Stimulated activated CD4-positive, alpha-beta T cell treated with anti-CD3 and anti-CD28 coated beads, Interleukin-12 subunit alpha, Interleukin-12 subunit beta, amount 100 ng/mL, for 48 hours (primary cell): ENCODE results near the gene CLEC16A.

Experiments
- DNase-seq, 3 donors: peaks; one replicate each; pipeline ENCODE4 v3.0.0-alpha.2; 2020; ENCODE audit warnings: low read depth in 2 of 3, low spot score in 1 of 3

Gene CLEC16A, protein sequence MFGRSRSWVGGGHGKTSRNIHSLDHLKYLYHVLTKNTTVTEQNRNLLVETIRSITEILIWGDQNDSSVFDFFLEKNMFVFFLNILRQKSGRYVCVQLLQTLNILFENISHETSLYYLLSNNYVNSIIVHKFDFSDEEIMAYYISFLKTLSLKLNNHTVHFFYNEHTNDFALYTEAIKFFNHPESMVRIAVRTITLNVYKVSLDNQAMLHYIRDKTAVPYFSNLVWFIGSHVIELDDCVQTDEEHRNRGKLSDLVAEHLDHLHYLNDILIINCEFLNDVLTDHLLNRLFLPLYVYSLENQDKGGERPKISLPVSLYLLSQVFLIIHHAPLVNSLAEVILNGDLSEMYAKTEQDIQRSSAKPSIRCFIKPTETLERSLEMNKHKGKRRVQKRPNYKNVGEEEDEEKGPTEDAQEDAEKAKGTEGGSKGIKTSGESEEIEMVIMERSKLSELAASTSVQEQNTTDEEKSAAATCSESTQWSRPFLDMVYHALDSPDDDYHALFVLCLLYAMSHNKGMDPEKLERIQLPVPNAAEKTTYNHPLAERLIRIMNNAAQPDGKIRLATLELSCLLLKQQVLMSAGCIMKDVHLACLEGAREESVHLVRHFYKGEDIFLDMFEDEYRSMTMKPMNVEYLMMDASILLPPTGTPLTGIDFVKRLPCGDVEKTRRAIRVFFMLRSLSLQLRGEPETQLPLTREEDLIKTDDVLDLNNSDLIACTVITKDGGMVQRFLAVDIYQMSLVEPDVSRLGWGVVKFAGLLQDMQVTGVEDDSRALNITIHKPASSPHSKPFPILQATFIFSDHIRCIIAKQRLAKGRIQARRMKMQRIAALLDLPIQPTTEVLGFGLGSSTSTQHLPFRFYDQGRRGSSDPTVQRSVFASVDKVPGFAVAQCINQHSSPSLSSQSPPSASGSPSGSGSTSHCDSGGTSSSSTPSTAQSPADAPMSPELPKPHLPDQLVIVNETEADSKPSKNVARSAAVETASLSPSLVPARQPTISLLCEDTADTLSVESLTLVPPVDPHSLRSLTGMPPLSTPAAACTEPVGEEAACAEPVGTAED

DNA sequence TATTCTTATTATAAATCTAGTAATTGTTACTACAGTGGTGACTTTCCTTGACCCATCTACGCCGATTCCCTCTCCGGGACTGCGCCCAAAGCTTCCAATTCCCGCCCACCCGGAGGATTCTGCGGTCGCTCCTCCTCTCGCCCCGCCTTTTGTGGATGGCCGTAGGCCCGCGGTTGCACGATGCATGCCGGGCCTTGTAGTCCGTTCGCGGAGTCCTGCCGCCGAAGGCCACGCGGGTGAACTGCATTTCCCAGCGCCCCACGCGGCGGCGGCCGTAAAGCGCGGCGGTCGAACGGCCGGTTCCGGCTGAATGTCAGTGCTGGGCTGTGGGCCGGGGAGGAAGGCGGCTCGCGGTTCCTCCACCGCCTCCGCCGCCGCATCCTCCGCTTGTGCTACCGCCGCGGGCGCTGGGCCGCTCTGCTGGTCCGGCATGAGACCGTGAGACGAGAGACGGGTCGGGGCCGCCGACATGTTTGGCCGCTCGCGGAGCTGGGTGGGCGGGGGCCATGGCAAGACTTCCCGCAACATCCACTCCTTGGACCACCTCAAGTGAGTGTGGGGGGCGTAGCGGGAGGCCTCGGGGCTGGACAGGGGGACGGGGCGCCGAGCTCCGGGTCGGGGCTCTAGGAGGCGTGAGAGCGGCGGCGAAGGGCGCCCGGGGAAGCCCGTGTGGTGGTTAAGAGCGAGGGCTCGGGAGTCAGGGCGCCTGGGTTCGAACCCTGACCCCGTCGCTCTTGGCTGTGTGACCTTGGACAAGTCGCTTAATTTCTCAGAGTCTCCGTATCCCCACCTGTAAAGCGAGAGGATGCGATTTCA is at the start of gene CLEC16A:
CLEC16A (plus strand) TSS at position 316 of the 816 bp plus-strand sequence; CDS start at position 470, 154 bp downstream.
- DNase-seq = peak; percentile 91 to 95 (median 94)

DNA sequence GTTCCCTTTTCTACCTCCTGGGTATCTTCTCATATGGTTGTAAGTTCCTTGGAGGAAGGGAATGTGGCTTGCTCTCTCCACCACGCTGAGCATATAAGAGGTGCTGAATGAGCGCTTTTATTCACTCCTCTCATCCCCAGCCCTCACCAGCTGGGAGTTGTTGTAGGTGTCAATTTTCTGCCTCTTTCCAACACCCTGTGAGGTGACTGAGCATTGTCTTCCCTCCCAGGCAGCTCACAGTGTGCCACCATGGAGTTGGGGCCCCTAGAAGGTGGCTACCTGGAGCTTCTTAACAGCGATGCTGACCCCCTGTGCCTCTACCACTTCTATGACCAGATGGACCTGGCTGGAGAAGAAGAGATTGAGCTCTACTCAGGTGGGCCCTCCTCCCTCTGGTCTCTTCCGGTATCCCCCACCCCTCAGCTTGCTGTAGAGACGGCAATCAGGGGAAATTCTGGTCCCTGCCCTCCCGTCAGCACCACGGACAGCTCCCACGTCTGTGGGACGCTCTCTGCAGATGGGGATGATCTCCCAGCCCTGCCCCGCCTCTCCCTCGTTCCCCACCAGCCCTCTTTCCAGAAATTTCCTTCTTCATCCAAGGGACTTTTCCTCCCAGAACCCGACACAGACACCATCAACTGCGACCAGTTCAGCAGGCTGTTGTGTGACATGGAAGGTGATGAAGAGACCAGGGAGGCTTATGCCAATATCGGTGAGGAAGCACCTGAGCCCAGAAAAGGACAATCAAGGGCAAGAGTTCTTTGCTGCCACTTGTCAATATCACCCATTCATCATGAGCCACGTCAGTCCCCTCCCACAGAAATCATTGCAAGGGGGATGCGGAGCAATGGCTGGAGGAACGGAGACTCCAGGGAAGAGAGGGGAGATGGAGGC is 49.1 kb upstream of the CLEC16A start:
- DNase-seq = peak in 1 of 3 donors; percentile 22

DNA sequence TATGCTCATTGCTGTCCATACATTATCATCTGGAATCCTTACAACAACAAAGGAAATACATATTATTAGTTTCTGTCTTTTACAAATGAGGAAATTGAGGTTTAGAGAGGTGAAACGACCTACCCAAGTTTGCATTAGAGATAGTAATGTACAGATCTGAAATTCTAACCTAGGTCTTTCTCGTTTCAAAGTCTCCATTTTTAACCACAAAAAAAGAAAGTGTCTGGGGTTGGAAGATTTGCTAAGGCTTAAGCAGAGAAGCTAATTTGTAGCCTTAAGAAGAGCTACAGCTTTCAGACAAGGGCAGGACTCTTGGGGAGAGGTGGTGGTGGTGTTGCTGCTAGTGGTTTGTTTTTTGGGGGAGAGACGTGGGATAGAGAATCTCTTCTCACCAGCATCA is 48.2 kb upstream of the CLEC16A start:
- DNase-seq = no peak

DNA sequence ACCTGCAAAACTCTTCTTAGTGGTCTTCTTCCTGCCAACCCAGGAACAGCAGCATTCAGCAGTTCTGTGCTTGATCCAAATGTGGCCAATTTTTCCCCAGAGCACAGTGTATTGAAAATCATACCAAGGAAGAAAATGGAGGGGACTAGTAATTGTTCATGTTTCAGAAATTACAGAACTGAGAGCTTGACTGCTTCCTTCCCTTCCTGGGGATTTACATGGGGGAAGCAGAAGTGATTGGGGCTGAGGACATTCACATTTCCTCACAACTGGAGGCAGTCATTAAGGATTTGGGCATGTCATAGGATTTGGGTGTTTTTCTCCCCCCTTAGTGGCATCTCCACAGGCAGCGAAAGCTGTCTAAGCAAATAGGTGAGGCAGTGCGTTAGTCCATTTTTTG is 47.6 kb upstream of the CLEC16A start:
- DNase-seq = no peak

DNA sequence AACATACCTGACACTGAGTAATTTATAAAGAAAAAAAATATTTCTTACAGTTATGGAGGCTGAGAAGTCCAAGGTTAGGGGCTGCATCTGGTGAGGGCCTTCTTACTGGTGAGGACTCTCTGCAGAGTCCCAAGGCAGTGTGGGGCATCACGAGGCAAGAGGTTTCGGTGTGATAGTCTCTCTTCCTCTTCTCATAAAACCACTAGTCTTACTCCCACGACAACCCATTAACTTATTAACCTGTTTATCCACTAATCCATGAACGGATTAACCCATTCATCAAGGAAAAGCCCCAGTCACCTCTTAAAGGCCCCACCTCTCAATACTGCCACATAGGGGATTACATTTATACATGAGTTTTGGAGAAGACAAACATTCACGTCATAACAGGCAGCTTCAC is 47.2 kb upstream of the CLEC16A start:
- no peak for DNase-seq

DNA sequence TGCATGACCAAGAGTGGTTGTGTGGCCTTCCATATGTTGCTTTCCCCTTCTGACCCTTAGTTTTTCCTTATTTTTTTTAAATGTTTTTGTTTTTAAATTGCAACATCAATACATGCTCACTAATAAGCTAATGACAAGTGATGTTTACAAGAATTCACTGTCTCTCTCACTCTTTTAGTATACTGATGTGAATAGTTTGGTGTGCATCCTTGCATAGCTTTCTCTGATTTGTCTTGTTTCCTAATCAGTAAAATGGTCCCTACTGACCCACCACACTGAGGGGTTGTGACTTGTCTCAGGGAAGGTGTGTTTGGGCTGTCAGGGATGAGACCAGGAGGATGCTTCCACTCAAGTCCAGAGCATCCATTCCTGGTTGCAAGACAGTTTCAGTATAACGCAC is 41.4 kb upstream of the CLEC16A start:
- DNase-seq = no peak

DNA sequence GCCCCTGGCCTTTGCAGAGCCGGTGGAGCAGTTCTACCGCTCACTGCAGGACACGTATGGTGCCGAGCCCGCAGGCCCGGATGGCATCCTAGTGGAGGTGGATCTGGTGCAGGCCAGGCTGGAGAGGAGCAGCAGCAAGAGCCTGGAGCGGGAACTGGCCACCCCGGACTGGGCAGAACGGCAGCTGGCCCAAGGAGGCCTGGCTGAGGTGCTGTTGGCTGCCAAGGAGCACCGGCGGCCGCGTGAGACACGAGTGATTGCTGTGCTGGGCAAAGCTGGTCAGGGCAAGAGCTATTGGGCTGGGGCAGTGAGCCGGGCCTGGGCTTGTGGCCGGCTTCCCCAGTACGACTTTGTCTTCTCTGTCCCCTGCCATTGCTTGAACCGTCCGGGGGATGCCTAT is 37.9 kb upstream of the CLEC16A start:
- no peak for DNase-seq

DNA sequence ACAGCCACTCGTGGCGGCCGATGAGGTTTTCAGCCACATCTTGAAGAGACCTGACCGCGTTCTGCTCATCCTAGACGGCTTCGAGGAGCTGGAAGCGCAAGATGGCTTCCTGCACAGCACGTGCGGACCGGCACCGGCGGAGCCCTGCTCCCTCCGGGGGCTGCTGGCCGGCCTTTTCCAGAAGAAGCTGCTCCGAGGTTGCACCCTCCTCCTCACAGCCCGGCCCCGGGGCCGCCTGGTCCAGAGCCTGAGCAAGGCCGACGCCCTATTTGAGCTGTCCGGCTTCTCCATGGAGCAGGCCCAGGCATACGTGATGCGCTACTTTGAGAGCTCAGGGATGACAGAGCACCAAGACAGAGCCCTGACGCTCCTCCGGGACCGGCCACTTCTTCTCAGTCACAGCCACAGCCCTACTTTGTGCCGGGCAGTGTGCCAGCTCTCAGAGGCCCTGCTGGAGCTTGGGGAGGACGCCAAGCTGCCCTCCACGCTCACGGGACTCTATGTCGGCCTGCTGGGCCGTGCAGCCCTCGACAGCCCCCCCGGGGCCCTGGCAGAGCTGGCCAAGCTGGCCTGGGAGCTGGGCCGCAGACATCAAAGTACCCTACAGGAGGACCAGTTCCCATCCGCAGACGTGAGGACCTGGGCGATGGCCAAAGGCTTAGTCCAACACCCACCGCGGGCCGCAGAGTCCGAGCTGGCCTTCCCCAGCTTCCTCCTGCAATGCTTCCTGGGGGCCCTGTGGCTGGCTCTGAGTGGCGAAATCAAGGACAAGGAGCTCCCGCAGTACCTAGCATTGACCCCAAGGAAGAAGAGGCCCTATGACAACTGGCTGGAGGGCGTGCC is 37.2 kb upstream of the CLEC16A start:
- no peak for DNase-seq

DNA sequence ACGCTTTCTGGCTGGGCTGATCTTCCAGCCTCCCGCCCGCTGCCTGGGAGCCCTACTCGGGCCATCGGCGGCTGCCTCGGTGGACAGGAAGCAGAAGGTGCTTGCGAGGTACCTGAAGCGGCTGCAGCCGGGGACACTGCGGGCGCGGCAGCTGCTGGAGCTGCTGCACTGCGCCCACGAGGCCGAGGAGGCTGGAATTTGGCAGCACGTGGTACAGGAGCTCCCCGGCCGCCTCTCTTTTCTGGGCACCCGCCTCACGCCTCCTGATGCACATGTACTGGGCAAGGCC is 36.7 kb upstream of the CLEC16A start:
- no peak for DNase-seq

DNA sequence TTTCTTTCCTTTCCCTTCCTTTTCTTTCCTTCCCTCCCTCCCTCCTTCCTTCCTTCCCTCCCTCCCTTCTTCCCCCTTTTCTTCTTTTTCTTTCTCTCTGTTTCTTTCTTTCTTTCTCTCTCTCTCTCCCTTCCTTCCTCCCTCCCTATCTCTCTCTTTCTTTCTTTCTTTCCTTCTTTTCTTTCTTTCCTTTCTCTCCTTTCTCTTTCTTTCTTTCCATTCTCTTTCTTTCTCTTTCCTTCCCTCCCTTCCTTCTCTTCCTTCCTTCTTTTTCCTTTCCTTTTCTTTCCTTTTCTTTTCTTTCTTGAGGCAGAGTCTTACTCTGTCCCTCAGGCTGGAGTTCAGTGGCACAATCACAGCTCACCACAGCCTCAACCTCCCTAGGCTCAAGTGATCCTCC is 33.1 kb upstream of the CLEC16A start:
- DNase-seq = no peak

DNA sequence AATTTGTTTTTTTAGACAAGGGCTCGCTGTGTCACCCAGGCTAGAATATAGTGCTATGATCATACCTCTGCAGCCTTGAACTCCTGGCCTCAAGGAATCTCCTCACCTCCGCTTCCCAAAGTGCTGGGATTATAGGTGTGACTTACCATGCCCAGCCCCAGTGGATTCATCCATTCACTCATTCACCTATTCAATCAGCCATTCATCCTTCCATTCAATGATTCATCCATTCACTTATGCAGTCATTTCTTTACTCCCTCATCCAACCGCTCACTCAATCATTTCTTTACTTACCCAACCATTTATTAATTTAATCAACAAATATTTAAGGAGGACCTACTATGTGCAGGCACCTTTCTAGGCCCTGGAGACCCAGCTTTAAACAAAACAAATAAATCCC is 27.8 kb upstream of the CLEC16A start:
- no peak for DNase-seq

DNA sequence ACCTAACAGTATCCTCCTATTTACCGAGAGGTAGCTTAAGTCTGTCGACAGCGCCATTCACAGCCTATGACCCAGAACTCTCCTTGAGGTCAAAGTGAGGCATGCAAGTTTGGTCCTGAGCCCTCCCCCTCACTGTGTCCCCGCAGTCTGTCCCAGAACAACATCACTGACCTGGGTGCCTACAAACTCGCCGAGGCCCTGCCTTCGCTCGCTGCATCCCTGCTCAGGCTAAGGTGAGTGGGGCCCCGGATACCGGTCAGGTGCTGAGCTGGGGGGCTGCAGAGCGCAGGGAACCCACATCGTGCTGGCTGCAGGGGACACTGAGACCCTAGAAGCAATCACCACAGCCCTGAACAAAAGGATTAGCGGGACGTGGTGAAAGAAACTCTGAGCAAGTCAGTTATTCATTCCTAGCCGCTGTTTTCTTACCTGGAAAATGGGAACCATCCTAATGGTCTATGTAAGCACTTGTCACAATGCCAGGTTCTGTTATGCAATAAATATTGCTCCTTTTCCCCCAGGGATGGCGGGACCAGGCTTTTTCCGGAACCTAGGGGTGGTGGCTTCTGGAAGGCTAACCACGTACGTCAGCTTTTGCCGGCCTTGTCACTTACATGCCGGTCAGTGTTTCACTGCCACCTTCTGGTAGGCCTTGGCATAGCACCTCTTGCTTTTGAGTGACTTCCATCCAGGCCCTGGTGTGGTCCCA is 25.9 kb upstream of the CLEC16A start:
- DNase-seq = peak; percentile 76 to 93 (median 82)

DNA sequence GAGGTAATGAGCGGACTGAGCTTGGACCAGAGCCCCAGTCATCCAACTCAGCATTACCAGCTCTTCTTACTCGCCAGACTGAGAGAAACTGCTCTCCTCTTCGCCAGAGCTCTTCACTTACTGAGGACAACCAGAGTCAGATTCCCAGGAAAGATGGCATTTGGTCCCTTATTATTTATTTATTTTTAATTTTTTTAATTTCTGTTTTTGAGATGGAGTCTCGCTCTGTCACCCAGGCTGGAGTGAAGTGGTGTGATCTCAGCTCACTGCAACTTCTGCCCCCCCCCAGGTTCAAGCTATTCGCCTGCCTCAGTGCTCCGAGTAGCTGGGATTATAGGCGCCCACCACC is 25.4 kb upstream of the CLEC16A start:
- no peak for DNase-seq

DNA sequence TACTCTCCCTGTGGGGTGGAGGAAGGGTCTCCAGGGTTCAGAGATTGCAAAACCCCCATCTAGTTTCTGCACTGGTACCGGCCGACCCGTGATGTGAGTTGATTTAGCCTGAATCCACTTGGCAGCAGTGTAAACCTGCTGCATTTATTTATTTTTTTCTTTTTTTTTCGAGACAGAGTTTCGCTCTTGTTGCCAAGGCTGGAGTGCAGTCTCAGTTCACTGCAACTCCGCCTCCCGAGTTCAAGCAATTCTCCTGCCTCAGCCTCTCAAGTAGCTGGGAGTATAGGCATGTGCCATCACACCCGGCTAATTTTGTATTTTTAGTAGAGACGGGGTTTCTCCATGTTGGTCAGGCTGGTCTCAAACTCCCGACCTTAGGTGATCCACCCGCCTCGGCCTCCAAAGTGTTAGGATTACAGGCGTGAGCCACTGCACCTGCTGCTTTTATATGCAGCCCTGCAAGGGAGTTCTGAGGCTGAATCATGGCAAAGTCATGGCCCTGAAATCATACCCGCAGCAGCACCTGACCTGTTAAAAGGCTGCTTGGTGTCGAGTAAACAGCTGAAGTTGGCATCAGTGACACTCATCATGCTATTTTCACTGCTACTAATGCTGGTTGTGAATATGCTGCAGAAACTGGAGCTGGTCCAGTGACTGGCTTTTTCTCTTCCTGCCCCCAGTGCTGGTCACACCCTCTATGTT is 23.5 kb upstream of the CLEC16A start:
- DNase-seq = no peak

DNA sequence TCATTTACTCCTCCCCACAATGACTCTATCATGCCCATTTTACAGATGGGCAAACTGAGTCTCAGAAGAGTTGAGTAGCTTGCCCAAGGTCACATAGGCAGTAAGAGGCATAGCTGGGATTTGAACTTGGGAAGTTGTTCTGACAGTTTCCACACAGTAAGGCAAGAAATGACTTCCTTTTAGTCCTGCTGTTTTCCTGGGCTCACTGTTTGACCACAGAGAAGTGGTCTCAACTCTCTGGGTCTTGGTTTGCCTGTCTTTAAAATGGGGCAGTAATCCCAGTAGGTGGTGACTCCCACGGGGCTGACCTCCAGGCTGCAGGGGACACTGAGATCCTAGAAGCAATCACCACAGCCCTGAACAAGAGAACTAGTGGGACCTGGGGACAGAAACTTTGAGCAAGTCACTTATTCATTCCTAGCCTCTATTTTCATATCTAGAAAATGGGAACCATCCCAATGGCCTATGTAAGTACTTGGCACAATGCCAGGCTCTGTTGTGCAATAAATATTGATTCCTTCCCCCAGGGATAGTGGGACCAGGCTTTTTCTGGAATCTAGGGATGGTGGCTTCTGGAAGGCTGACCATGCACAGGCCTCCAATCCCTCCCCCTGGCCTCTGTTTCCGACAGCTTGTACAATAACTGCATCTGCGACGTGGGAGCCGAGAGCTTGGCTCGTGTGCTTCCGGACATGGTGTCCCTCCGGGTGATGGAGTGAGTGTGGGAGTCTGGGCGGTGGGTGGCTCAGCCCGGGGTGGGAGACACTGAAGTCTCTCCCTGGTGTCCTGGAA is 22.6 kb upstream of the CLEC16A start:
- no peak for DNase-seq

DNA sequence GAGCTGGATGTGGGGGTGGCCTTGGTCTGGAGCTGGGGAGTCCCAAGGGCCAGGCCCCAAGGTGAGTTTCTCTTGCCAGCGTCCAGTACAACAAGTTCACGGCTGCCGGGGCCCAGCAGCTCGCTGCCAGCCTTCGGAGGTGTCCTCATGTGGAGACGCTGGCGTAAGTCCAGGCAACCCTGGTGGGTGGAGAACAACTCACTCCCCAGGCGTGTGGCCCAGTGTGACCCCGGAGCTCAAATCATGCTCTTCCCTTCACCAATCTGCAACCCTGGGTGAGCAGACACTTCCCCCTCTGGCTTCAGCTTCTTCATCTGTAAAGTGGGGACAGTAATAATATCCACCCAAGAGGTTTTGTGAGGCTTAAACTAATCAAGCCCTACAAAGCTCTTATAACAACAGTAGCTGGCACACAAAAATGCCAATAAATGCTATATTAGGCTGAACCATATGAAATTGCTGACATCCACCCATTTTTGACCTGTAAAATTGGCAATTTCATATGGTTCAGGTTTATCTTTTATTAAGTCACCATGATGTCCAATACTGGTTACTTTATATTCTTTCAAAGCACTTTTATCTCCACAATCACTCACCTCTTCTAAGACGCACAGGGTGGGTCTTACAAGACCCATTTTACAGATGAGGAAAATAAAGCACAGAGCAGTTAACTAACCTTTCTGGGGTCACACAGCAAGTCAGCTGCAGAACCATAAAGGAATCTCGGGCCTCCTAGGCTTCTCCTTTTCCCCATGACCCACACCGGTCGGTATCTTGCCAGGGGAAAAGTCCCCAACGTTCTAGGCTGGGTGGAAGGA is 21.8 kb upstream of the CLEC16A start:
- no peak for DNase-seq
